ENCODE data around the gene ZBTB46.

GRCh38 chr20:63847237-63848002 is 16.4 kb upstream of the ZBTB46 start:
- no peak for TF ChIP-seq POLR2A (IDR thresholded peaks at IDR 0.05)
- TF ChIP-seq CTCF (IDR thresholded peaks at IDR 0.05), result no peak

Data from lower leg skin (tissue), 3 donors.